Measurements from ENCODE around the gene EVC2.

DNA sequence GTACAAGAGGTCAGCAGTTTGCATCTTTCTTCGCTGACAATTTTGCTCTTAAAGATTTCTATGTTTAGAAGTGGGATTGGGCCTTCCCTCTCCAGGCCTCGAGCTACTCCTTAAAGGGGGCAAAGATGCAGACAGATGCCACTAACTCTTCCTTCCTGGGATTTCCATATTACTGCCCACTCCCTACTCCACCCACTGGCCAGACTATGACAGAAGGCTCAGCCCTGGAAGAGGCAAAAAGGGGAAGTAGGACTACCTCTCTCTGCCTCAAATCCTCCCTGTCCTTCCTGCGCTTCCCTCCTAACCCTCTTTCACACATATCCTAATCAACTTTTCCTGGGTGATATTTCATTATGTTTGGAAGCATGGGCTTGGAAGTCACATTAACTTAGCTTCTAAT is 58.3 kb downstream of the EVC2 start:
- TF ChIP-seq, protein P1, sequence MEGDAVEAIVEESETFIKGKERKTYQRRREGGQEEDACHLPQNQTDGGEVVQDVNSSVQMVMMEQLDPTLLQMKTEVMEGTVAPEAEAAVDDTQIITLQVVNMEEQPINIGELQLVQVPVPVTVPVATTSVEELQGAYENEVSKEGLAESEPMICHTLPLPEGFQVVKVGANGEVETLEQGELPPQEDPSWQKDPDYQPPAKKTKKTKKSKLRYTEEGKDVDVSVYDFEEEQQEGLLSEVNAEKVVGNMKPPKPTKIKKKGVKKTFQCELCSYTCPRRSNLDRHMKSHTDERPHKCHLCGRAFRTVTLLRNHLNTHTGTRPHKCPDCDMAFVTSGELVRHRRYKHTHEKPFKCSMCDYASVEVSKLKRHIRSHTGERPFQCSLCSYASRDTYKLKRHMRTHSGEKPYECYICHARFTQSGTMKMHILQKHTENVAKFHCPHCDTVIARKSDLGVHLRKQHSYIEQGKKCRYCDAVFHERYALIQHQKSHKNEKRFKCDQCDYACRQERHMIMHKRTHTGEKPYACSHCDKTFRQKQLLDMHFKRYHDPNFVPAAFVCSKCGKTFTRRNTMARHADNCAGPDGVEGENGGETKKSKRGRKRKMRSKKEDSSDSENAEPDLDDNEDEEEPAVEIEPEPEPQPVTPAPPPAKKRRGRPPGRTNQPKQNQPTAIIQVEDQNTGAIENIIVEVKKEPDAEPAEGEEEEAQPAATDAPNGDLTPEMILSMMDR (IDR thresholded peaks at IDR 0.05; ENCODE audit: low read depth, low read length), result no peak
- TF ChIP-seq EZH2phosphoT487 (IDR thresholded peaks at IDR 0.05; ENCODE audit: low read depth), result no peak

All from OCI-LY3 (cell line).